ENCODE measurements around the gene ARMC12.
"Not testable (repeated sequence)": the region's sequence is repeated elsewhere in the genome, so short reads cannot be mapped to it uniquely, and the experiment has no call there.

ARMC12 gene, protein sequence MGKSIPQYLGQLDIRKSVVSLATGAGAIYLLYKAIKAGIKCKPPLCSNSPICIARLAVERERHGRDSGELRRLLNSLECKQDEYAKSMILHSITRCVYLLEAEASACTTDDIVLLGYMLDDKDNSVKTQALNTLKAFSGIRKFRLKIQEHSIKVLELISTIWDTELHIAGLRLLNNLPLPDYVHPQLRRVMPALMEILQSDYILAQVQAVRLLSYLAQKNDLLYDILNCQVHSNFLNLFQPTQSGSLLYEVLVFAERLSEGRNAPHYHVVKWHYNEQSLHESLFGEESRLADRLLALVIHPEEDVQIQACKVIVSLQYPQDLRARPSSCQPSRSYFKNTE

DNA sequence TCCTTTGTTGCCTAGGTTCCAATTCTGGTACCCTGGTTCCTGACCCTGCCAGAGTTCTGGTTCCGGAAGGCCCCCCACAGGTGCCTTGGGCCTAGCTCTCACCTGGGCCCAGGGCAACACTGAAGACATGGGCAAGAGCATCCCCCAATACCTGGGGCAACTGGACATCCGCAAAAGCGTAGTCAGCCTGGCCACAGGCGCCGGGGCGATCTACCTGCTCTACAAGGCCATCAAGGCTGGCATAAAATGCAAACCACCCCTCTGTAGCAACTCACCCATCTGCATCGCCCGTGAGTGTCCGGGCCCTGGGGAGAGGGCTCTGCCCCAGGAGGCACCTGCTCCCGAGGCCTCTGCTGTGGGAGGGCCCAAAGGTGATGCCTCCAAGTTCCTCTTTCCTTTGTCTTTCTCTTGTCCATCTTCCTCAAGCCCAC, at the start of gene ARMC12:
Gene ARMC12 (plus strand): TSS at position 51 of the 431 bp plus-strand sequence. CDS start 77 bp downstream, at position 128.
- no peak for DNase-seq (ENCODE audit: low spot score)

DNA sequence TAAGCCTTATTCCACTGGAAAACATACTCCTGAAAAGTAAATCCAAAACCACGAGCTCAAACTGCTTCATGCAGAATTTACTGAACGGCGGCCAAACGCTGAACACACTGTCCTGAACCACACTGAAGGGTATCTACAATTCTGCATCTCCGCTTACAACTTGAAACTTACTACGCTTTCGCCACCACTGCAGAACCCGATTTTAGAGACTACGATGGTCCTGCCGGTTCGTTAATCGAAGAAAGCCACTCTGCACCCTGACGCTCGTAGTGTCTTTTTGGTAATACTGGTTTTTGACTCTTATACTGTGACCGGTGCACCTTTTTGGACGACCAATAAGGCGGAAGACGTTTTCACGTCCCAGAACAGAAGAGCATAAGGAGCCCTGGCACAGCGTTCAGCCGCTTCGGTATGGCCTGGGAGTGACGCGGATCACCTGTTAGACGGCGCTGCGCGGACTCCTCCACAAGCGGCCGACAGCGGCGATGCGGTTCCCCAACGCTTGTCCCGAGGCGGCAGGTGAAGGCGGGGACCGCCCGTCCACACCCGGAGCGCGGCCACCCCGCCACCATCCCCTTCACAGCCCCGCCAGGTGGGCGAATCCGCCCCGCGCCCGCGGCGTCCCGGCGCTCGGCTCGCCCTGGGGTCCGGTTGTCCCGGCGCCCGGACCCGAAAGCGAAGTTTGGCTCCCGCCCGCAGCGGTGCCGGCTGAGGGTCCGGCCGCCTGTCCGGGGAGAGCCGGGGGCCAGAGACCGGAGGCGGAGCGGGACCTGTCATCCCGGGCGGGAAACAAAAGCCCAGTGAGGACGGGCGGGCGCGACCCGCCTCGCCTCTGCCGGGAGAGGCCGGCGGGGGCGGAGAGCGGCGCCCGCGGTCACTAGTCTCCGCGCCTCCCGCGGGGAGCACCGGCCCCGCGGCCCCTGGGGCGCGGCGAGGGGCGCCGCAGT, 48.9 kb upstream of the ARMC12 start:
- DNase-seq (ENCODE audit: low spot score): peak; percentile 32

DNA sequence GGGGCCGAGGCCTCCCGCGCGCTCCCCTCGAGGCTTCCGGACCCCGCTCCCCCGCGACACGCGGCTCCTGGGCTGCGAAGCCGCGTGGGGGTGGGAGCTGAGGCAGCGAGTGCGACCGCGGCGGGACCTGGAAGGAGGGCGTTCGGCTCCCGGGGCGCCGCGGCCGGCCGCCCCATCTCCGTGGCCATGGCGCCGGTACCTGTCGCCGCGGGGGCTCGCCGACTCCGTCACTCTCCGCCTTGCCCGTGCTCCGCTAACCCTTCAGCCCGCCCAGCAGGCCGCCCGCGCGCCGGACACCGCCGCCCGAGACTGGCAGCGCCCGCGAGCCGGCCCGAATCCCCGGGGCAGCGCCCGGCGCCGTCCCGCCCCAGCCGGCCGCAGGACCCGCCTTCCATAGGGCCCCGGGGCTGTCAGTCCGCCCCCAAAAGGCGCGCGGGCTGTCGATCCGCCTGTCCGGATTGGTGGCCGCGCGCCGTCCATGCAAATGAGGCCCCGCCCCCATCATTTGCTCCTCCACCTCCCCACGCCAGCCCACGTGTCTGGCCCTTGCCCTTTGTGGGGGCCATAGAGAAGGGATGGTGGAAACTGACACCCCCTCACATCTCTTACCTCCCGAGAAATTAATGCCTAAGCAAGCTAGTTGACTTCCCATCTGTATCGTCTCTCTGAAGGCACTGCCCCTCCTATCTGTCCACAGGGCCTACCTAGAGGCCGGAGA, 48.1 kb upstream of the ARMC12 start, which contains the start of gene FKBP5:
Gene FKBP5 (minus strand): TSS at position 311 of the 718 bp plus-strand sequence. CDS start 46,091 bp downstream, outside the sequence.
- peak; percentile 71 for DNase-seq (ENCODE audit: low spot score)

DNA sequence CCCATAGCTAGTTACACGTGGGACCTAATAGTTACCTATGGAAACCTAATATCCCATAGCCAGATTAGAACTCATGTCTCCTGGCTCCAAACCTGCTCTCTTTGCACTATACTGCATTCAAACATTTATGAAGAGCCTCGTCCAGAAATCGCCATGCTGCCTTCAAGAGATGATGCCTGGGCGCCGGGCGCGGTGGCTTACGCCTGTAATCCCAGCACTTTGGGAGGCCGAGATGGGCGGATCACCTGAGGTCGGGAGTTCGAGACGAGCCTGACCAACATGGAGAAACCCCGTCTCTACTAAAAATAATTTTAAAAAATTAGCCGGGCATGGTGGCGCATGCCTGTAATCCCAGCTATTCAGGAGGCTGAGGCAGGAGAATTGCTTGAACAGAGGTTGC, 46.8 kb upstream of the ARMC12 start:
- DNase-seq (ENCODE audit: low spot score): not testable (repeated sequence)

DNA sequence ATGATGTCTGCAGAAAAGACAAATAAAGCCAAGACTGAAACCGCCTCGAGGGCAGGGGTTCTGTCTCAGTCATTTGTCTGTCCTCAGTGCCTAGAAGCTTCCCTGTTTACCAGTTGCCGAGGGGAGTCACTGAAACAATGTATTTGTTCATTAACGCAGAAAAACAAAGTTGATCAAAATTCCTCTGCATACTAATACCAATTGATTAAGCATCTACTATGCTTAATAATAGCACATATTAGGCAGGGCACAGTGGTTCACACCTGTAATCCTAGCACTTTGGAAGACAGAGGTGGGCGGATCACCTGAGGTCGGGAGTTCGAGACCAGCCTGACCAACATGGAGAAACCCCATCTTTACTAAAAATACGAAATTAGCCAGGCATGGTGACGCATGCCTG, 46.3 kb upstream of the ARMC12 start:
- no peak for DNase-seq (ENCODE audit: low spot score)

DNA sequence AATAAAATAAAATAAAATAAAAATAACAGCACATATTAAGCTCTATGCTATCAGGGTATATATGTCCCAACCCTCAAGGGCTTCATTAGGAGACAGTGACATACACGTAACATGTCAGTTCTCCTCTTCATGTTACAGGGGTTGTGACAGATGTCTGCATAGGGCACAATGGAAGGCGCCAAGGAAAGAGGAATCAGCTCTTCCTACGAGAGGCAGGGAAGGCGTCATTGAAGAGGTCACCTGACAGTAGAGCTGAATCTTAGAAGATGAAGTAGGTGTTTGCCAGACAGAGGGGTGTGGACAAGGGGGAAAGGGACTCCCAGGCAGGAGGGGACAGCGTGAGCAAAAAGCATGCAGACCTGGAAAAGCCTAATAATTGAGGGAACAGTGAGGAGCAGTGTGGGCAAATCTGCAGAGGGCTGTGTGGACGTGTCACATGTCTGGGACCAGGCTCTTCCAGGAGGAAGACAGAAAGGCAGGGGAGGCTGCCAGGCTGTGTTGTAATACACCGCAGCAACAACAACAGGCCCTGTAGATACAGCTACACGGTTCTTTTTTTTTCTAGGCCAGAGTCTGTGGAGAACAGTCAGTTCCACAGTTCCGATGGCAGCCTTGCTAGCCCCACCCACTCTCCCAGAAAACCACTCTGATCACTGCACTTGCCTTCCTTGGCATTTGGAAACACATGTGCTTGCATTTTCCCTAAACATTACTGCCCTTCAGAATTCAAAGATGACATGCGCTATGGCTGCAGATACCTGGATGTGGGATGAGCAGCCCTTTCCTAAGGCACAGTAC, 45.6 kb upstream of the ARMC12 start:
- no peak for DNase-seq (ENCODE audit: low spot score)

DNA sequence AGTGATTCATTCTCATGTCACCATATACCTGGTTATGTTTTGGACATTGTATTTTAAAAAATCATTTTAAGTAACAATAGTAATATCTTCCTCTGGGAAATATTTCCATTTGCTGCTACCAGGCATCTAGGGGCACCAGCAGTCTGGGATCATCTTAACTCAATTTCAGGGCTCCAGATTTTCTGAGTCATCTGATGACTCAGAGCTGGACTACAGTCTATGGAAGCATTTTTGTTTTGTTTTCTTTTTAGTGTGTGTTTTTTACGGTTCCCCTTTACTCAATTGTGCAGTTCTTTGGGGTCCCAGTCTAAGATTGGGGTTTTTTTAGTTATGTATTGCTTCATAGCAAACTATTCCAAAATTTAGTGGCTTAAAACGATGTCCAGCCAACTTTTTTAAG, 42.4 kb upstream of the ARMC12 start:
- DNase-seq (ENCODE audit: low spot score): no peak

DNA sequence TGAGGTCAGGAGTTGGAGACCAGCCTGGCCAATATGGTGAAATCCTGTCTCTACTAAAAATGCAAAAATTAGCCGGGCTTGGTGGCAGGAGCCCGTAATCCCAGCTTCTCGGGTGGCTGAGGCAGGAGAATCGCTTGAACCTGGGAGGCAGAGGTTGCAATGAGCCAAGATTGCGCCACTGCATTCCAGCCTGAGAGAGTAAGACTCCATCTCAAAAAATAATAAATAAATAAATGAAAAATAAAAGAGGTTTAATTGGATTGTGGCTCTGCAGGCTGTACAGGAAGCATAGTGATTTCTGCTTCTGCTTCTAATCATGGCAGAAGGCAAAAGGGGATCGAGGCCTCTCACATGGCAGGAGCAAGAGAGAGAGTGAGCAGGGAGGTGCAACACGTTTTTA, 38.4 kb upstream of the ARMC12 start:
- DNase-seq (ENCODE audit: low spot score): not testable (repeated sequence)

DNA sequence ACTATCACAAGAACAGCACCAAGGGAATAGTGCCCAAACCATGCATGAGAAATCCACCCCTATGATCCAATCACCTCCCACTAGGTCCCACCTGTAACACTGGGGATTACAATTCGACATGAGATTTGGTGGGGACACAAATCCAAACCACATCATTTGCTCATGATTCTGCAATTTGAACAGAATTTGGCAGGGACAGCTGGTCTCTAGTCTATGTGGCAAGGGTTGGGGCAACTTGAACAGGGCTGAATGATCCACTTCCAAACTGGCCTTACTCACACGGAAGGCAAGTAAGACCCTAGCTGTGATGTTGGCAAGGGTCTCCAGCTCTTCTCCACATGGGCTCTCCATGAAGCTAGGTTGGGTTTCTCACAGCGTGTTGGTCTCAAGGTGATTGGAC, 38.0 kb upstream of the ARMC12 start:
- DNase-seq (ENCODE audit: low spot score): no peak

DNA sequence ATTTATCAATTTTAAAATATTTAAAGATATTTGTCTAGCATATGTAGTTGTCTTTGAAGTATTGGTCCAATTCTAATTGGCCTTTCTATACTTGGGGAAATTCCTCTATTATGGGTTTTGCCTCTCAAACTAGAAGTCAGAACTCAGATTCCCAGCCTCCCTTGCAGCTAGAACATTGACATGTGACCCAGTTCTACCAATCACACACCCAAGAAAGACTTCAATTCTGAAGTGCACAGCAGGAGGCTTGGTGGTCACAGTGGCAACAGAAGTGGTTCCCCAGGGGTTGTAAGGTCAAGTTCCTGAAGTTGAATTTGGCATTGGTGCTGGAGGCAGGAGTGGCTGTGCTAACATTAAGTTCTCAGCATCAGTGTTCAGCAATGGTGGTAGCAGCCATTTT, 33.3 kb upstream of the ARMC12 start:
- no peak for DNase-seq (ENCODE audit: low spot score)

DNA sequence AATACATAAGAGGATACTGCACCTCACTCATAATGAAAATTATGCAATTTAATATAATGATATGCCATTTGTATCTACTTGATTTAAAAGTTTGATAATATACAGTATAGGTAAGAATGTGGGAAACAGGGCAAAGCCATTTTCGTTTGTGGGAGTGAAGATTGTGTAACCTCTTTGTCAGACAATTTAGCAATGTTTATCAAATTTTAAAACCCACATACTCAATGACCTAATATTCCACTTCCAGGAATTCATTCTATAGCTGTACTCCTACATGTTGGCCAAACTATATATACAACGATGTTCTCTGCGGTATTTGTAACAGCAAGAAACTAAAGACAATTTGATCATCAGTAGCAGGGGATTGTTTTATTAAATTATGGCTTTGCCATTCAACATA, 30.4 kb upstream of the ARMC12 start:
- DNase-seq (ENCODE audit: low spot score): no peak

DNA sequence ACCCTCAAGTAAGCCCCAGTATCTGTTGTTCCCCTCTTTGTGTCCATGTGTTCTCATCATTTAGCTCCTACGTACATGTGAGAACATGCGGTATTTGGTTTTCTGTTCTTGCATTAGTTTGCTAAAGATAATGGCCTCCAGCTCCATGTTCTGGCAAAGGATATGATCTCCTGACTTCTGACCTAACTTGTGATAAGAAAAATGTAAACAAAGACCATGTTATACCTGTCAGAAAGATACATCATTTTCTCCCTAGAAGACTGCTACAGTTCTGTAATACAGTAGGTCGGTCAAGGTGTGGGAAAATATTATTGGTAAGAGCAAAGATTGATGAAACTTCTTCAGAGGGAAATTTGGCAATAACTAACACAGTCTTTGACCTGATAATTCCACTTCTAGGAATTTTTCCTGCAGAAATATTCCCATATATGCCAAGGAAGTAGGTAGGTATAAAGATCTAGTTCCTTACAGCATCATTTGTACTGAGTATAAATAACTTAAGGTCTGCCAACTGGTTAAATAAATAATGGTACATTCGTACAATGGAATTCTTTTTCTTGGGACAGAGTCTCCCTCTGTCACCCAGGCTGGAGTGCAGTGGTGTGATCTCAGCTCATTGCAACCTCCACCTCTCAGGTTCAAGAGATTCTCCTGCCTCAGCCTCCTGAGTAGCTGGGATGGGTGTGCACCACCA, 29.0 kb upstream of the ARMC12 start:
- no peak for DNase-seq (ENCODE audit: low spot score)

DNA sequence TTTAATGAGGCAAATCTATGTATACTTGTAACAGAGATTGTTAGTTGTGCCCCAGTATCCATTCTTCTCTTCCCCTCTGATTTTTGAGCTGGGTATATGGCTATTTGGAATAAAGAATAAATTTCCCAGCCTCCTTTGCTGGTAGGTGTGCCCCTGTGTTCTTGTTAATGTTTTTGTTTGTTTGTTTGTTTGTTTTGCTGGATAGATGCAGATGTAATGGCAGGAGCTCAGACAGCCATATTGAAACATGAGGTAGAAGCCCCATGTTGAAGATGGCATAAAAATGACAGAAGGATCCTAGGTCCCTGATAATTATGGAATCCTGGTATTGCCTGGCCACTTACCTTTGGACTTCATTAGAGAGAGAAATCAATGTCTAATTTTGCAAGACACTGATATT, 28.2 kb upstream of the ARMC12 start:
- DNase-seq (ENCODE audit: low spot score): no peak

DNA sequence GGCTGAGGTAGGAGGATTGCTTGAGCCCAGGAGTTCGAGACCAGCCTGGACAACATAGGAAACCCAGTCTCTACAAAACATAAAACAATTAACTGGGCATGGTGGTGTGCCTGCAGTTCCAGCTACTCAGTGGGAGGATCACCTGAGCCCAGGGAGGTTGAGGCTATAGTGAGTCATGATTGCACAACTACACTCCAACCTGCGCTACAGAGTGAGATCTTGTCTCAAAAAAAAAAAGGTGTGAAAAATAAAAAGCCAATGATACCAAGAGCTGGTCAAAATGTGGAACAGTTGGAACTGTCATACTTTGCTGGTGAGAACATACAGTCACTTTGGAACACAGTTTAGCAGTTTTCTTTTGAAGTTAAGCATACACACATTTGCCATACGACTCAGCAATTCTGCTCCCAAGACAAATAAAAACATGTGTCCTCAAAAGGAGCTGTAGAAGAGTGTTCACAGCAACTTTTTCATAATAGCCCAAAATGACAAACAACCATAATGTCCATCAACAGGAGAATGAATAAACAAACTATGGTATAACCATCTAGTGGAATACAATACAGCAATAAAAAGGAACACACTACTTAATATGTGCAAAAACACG, 26.5 kb upstream of the ARMC12 start:
- no peak for DNase-seq (ENCODE audit: low spot score)

DNA sequence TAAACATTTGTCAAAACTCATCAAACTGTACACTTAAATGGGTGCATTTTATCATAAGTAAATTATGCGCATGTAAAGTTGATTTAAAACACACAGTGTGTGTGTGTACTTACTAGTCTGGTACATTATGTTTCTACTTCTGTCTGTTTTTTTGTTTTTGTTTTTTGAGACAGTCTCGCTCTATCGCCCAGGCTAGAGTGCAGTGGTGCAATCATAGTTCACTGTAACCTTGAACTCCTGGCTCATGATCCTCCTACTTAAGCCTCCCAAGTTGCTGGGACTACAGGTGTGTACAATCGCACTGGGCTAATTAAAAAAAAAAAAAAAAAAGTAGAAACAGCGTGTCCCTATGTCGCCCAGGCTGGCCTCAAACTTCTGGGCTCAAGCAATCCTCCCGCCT, 25.1 kb upstream of the ARMC12 start:
- no peak for DNase-seq (ENCODE audit: low spot score)

DNA sequence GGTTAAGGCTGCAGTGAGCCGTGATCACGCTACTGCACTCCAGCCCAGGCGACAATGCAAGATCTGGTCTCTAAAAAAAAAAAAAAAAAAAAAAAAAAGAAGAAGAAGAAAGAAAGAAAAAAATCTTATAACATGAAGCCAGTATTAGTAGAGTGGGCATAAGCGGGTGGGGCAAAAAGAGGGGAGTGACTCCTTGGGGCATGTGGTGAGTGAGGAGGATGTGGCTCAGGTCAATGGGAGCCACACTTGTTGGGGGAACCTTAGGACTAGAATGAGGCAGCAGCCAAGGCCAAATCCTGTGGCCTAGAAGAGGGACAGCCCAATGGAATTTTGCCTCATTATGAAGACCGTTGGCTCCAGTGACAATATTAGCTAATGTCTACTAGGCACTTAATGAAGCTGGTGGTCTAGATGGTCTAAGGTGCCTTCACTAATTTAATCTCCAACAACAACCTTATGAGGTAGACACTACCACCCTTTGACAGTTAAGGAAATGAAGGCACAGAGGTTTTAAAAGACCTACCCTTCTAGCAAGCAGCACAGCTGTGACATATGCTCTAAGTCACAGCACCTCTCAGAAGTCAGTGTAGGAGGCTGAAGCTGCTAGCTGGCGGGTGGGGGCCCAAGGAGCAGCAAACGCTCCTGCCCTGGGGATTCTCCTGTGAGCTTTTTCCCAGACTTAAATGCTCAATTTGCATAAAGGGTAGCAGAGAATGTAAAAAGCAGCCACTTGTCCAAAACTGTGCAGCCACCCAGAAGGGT, 23.6 kb upstream of the ARMC12 start:
- no peak for DNase-seq (ENCODE audit: low spot score)

DNA sequence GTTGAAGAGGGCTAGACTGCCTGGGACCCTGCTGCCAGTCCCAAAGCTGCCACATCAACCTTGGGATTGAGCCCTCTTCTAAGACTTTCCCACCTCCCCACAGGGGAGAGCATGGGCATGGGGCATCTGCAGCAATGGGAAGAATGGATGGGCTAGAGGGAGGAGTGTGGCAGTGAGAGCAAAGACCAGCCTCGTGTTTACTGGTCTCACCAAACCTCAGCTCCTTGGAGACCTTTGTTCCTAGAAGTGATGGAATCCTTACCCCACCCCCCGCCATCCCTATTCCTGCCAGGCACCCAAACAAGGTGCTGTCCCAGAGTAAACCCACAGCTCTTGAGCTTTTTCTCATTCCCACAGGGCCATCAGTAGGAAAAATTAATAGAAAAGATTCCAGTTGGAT, 20.0 kb upstream of the ARMC12 start:
- no peak for DNase-seq (ENCODE audit: low spot score)

DNA sequence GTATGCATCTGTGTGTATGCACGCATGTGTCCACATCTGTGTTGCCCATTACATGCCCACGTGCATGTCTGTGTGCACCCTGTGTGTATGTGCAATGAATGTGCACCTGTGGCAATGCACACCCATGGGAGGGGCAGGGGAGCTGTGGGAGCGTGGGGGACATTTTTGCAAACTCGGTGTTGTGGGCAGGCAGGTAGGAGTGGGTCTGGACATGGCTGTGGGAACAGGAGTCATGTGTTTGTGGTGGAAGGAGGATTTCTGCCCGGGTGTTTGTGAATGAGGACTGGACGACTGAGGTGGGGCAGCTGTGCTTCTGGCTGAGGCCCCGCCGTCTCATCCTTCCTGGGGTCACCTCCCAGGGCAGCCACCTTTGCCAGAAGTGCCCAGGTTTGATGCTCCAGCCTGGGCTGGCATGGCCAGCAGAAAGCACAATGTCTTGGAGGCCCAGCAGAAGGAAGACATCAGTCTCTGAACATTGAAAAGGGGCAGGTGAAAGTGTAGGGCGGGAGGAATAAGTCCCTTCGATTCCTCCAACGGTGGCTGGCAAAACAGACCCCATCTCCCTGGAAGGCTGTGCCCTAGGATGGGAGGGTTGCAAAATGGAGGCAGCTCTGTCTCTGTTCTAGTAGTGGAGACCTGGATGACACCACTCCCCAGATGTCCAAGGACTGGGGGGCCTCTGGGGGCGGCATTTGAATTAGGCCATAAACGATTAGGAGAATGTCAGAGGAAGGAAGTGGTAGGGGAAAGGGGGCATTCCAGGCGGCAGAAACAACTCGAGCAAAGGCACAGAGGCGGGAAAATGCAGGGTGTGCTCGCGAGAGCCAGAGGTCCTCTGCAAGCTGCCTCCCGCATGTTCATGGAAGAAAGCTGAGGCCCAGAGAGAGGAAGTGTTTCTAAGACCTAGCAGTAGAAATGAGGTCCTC, 19.1 kb upstream of the ARMC12 start:
- DNase-seq (ENCODE audit: low spot score): no peak

DNA sequence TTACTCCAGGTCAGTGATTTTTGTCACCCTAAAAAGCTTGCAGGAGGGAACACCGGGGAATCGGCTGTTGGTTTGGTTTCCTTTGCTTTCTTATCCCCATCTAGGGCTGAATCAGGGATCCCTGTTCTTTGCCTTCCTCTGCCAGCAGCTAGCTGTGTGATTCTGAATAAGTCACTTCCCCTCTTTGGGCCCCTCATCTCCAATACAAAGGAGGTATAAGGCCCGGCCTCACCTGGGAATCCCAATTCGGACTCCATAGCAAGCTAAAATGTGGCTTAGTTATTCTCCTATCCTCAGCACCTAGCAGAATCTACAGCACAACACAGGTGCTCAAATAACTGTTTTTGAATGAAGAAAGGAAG, 18.5 kb upstream of the ARMC12 start:
- no peak for DNase-seq (ENCODE audit: low spot score)

All from HuH-7.5 (cell line).